HG02840 (cell line): Measurements from ENCODE around the gene KDM5B.

Experiments
- ATAC-seq: cut with Tn5 transposase; IDR thresholded peaks from one replicate; pipeline ENCODE4 v1.9.1; 2021; ENCODE audit warnings: mild to moderate bottlenecking, moderate library complexity, moderate number of reproducible peaks; ENCODE audit not compliant: unreplicated experiment, low FRiP score

Gene KDM5B

DNA sequence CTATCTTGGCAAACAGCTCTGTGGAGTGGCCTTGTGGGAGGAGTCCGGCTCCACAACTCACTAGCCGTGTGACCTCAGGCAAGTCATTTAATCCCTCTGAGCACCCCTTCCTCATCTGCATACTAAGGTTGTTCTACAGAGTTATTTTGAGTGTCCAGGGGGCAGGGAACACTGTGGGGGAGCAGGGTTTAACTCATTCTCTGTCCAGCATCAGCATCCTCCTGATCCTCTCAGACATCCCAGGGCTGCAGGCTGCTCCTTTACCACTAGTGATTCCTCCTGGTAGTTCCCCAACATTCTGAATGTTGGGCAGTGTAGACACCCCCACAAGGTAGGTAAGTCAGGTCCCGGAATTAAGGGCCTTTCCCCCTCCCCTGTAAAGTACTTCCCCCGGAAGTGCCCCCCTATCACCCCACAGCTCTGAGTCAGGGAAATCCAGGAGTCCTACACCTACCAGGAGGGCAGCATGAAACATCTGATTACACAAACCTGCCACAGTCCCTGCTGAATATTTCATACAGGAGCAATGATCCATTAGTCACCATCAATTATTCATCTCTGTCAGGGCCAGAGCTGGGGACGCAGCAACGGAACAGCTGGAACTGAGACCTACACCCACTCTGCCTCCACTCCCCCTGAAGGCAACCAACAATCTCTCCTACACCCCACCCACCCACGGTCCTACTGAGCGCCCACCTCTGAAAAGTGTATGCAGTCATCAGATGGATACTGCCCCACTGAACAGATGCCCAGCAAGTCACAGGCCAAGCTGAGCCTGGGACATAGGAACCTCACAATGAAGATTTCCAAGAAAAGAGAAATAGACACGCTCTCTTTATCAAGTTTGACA is 118.5 kb downstream of the KDM5B start:
- ATAC-seq: no peak

DNA sequence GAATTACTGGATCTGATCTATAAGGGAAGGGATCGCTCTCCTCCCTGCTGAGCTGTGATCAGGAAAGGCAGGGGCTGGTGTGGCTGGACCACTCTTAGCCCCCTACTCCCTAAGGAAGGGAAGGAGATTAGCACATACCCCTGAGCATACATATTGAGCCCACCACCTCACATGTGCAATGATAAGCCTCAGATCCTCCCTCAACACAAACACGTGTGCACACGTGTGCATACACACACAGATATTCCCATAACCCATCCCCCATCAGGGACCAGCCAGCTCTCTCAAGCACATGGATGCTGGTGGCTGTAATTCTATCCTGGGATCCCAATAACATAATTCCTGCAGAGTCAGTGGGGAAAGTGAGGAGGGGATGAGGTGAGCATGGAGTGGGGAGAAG is 119.1 kb downstream of the KDM5B start:
- no peak for ATAC-seq

DNA sequence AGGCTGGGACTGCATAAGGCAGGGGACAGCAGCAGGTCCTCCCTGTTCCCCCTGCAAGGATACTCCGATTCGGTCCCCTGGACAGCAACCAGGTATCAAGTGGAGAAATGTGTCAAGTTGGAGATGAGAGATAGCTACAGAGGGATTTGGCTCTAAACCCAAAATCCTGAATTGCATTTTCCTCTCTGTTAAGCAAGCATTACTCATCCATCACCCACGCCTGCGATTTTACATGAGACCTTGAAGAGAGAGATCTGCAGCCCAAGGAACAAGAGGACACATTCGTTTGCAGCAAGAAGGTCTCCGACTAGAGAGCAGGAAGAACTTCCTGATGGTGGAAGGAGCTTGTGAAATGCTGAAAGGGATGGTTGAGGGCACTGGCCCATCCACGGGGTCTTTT is 119.8 kb downstream of the KDM5B start:
- ATAC-seq: no peak

DNA sequence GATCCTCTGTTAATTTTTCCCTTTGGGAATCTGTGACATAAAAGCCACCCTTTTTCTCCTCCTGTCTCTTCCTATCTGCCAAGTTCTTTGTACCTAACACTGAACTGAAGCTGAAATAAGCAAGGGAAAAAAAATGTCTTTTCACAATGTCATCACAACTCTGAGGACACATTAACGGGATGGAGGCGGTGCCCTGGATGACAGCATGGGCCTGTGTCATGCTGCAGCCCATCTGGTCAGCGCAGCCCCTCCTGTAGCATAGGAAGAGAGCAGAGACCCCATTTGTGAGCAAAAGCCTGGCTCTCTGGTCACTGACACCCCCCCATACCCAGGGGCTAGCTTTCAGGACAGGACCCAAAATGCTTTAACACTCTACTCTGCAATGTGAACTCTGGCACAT is 120.4 kb downstream of the KDM5B start:
- ATAC-seq: no peak

DNA sequence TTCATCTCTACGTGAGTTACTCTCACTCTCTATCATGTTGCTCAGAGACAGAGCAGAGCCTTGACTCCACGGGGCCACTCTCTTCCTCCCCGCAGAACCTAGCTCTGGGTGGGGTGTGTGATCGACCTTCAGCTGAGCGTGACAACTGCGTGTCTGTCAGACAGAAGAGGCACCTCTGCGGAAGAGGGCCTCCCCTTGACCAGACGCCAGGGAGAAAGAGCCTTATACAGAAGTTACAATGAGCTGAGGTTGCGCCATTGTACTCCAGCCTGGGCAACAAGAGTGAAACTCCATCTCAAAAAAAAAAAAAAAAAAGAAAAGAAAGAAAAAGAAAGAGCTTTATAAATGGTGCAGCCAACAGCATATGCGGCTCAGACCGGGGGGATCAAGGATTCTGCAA is 120.9 kb downstream of the KDM5B start:
- no peak for ATAC-seq

DNA sequence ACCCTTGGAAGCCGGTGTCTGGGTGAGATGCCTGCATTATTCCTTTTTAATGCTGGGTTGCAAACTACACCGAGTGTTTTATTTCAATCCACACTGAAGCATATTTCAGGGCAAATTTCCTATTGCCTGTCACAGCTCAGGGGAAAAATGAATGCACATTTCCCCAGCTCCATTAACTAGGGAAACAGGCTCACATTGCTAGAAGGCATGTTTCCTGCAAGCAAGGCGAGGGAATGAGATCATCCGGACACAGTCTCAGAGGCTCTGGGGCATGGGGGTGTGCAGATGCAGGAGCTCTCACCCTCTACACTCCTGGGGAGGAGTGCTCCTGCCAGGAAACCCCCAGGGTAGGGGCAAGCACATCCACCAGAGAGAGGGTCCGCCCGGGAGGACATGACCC is 122.6 kb downstream of the KDM5B start:
- ATAC-seq: no peak

DNA sequence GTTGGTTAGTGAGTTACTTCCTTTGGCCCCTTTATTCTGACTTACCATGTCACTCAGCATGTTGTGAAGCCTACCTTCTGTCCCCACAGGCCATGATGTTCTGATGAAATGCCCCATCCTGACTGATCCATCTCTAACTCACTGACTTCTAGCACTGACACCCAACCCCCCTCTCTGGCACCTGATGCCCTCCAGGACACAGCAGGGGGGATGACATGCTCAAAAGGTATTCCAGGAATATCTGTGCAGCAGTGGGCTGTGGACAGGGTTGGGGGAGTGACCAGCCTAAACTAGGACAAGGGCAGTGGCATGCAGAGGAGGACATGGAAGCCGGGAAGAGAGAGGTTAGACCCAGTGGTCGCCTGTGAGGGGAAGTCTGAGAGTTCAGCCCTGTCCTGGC is 123.5 kb downstream of the KDM5B start:
- ATAC-seq: no peak

DNA sequence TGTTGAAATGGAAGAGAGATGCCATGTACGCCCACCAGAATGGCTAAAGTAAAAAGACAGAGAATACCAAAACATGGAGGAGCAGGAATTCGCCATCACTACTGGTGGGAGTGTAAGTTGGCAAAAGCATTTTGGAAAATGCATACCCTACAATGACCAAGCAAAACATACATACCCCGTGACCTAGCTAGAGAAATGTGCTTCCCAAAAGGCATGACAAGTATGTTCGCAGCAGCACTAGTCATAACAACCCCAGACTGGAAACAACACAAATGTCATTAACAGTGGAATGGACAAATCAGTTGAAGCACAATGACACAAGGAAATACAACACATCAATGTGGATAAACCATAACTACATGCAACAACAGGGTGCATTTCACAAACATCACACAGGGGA is 125.2 kb downstream of the KDM5B start:
- ATAC-seq: no peak

DNA sequence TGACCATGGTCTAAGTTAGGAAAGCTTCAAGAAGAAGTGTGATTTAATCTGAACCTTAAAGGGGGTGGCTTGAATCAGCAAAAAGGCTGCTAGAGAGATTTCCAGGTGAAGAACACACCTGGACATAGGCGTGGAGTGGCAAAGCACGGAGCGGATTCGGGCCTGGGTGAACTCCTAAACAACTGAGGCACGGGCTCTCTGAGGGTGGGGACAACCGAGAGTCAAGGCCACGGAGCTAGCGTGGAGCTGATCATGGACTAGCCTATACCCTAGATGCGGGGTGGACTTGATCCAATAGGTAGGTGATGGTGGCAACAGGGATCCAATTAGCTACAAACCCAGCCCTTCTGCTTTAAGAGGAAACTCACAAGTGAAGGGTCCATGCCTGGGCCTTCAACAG is 125.7 kb downstream of the KDM5B start:
- ATAC-seq: no peak

DNA sequence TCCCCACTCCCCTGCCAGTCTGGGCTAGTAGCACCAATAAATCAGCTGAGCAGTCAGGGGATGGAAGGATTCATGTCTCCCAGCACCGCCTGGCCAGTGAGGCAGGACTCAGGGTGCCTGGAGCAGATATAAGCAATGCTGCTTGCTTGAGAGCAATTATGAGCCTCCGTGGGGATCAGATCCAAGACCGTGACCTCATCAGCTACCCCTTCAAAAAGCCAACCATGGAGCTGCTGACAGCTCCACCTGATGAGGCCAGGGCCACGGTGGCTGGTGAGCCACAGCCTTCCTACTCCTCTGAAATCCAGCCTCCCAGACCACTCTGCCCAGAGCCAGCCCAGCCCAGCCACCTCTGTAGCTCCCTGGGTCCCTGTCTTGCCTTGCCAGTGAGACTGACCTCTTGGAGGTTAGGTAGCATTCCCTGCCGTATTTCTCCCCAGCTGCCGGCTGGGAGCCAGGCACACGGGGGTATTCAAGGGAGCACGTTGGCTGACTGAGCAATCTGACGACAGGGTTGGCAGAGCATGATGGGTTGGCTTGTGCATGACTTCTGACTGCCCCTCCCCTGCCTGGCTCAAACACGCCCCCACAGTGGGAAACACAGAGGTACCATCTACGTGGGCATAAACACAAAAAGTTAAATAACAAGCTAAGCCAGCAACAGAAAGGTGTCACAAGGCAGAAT is 126.3 kb downstream of the KDM5B start:
- ATAC-seq: no peak

DNA sequence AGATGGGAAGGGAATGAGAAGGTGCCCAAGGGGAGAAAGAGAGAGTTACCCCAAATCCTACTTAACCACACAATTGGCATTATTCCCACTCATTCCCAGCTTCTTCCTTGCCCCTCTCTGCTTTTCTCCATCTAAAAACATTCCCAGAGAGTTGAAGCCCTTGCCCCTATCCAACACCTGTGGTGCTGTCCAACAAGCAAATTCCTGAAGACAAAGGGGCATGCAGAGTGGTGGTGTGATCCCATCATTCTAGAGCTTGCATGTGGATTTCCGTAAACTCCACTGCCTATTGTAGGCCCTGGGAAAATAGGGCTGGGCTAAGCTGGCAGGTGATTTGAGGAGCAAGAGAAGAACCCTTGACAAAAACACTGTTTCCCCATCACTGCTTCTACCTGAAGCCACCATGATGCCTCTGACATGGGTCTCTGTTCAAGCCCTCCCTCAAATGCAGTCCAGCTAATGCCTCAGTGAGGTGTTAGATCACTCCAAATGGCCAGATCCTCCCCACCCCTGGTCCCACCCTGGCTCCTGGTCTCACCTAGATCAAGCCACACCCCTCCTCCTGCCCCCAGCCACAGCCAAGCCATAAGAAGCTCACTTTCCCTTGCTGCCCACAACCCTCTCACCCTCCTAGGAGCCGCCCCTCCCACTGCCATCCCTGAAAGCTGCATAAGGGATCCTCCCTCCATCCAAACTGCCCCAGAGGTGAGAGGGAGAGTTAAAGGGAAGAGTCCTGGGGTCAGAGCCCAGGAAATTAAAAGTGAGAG is 127.5 kb downstream of the KDM5B start:
- ATAC-seq: no peak

DNA sequence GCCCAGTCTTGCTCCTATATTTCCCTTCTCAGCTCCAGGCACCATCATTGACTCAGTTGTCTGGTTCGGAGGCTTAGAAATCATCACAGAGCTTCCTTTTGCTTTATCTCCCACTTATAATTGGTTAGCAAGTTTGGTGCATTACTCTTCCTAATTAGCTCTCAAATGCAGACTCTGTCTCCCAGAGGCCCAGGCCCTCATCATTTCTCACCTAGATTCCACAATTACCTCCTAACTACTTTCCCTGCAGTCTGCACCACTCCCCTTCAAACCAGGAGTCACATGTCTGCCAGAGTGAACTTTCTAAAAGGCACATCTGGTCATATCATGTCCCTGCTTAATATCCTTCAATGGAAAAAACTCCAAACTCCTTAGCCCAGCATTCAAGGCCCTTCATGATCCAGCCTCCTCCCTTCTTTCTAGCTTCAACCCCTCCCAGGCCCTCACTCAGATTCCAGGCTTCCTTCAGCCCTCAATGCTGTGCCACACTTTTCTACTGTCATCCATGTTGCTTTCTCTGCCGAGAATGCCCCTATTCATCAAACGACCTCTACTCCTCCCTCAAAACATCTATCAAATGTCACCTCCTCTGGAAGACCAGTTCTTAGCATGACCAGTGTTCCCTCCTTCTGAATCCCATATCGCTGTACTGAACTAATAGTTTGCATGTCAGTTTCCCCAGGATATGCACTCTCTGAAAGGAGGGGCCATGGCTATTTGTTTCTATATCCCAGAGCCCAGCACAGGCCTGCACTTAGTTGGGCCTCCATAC is 128.6 kb downstream of the KDM5B start:
- no peak for ATAC-seq

DNA sequence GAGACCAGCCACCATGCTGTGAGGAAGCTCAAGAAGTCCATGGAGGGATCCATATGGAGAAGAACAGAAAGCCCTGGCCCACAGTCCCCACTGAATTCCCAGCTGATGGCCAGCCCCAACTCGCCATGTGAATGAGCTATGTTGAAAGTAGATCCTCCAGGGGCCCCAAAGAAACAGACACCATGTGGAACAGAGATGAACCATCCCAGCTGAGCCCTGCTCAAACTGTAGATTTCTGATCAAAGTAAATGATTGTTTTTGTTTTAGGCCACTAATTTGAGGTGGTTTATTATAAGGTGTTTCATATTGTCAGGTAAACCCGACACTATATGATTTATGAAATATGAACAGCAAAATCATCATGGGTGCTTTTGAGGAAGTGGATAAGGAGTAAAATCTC is 130.8 kb downstream of the KDM5B start:
- no peak for ATAC-seq
